Measurements from ENCODE around the gene C11orf98. TPM values are rescaled to one million over a fixed set of nuclear protein-coding genes. Genes with fewer than 3 reads are reported as not detected.

Gene C11orf98
- total RNA-seq, 4 donors from 2014 or later = 32.7 to 48.0 (median 40.8) TPM

DNA sequence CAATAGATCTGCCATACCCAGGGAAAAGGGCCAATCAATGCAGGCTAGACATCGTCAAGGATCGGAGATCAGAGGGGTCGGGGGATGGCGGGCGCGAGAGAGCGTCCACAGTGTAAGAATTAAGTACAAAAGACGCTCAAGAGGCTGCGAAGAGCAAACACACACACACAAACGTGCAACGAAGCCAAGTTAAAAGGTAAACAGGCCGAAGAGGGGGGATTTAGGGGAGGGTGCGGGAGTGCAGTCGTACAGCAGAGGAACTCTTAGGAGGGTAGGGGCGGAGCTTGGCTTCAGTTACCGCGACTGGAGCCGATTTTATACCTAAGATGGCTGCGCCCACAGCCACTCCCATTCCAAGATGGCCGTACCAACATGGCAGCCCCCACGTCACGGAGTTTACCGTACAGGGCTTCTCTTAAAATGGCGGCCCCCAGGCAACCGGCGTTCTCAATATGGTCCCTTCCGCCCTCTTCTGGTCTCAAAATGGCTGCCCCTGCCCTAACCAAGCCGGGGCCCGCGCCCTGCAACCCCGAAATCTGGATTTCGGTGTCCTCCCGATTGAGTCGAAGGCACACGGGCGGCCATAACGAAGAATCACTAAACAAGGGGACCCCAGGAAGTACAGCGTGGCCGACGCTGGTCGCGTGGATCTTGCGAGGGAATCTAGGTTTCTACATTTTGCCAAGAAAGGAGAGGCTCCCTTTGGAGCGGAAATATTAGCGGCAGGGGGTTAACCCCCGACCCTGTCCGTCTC lies 44.4 kb upstream of the C11orf98 start:
- peak; percentile 97 to 98 for DNase-seq (ENCODE audit: low spot score in 2 of 2)
- peak overlapping the region; percentile 71 to 95 (median 92) for H3K27ac ChIP-seq
- WGBS, 2 donors = 1 to 2% methylated on average over 38 to 47 of the region's 47 CpGs
- peaks cover 0 to 49% (median 31%) of the 10 kb centered on the region in 4 donors for H3K4me1 ChIP-seq
- TF ChIP-seq CTCF (IDR thresholded peaks at IDR 0.05) (peak in 4 of 5 experiments; percentile 3 to 56 (median 18)), POLR2A (IDR thresholded peaks at IDR 0.05) (peak; percentile 33 to 70), EP300 (IDR thresholded peaks at IDR 0.05) (peak; percentile 79 to 87)
- H3K9me3 ChIP-seq = no peaks in the 10 kb centered on the region
- H3K27me3 ChIP-seq = no peaks in the 10 kb centered on the region
- peaks cover 0 to 41% (median 4%) of the 10 kb centered on the region in 3 donors for H3K36me3 ChIP-seq
- H3K4me3 ChIP-seq = peak overlapping the region; percentile 25 to 70 (median 58)

DNA sequence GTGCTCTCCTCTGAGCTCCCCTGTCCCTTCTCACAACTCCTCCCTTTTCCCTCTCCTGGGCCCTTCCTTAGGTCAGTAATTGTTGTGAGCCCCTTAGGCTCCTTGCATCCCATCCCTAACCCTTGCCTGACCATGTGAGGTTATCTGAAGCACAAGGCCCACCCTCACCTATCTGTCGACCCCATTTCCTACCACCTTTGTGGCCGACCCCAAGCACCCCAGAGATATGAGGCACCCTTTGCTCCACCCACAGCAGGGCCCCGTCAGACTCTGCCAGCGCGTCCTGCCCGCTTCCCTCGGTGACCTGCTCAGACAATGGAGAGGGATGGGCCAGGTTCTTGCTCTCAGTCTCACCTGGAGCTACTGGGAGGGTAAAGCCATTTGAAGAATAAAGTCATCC lies 43.8 kb upstream of the C11orf98 start:
- H3K9me3 ChIP-seq = no peaks in the 10 kb centered on the region
- DNase-seq (ENCODE audit: low spot score in 2 of 2) = no peak
- peaks cover 0 to 49% (median 31%) of the 10 kb centered on the region in 4 donors for H3K4me1 ChIP-seq
- H3K27ac ChIP-seq = peak overlapping the region; percentile 71 to 95 (median 92)
- WGBS, 2 donors = 2 to 4% methylated on average over 7 of the region's 7 CpGs
- TF ChIP-seq CTCF (IDR thresholded peaks at IDR 0.05) (no peak), EP300 (IDR thresholded peaks at IDR 0.05) (no peak), POLR2A (IDR thresholded peaks at IDR 0.05) (no peak)
- H3K4me3 ChIP-seq = peak overlapping the region; percentile 25 to 70 (median 58)
- H3K27me3 ChIP-seq = no peaks in the 10 kb centered on the region
- H3K36me3 ChIP-seq = peaks cover 0 to 35% (median 0%) of the 10 kb centered on the region in 3 donors

- H3K27ac ChIP-seq = peak overlapping the region; percentile 71 to 95 (median 92)
- peaks cover 0 to 49% (median 31%) of the 10 kb centered on the region in 4 donors for H3K4me1 ChIP-seq
- WGBS, 2 donors = 71 to 79% methylated on average over 5 of the region's 5 CpGs
These were observed 43.4 kb upstream of the C11orf98 start for GRCh38 chr11:62708392-62708791.

DNA sequence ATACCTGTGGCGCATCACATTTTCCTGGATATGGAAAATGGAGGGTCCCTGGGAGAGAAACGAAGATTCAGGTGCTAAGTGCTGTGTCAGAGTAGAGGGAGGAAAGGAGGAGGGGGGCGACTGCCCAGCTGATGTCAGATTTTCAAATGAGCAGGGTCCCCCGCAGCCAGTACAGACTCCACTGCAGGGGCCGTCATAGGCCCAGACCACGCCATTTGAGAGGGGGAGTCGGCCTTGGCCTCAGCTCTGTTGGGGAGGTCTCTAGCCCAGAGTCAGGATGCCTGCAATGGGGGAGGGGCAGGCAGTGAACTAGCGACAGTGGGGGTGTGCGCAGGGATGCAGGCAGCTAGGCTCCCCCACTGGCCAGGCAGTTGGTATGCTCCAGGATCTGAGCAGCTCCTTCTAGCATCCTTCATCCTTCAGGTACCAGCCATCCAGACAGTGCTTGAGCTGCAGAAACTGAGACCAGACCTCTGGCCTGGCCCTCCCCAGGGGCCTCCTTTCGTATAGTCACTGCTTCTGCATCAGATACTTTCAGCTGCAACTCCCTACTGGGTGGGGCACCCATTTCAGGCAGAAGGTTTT lies 42.4 kb upstream of the C11orf98 start, which contains the start of the genes BSCL2 and GNG3:
BSCL2 (minus strand) TSS at position 148 of the 585 bp plus-strand sequence. CDS start 229 bp downstream, outside the sequence.
GNG3 (plus strand) TSS at position 400 of the 585 bp plus-strand sequence. CDS start 620 bp downstream, outside the sequence.
- Histone ChIP-seq H3K4me1 (peaks cover 0 to 49% (median 31%) of the 10 kb centered on the region in 4 donors), H3K36me3 (peaks cover 0 to 27% (median 0%) of the 10 kb centered on the region in 3 donors), H3K9me3 (no peaks in the 10 kb centered on the region), H3K4me3 (peak within 1 kb of the TSS; percentile 66 to 86 (median 78)), H3K27ac (peak within 1 kb of the TSS; percentile 71 to 95 (median 92)), H3K27me3 (no peaks in the 10 kb centered on the region)
- WGBS, 2 donors = 78% methylated on average over 8 to 9 of the region's 10 CpGs
- TF ChIP-seq POLR2A (IDR thresholded peaks at IDR 0.05) (no peak), CTCF (IDR thresholded peaks at IDR 0.05) (no peak), EP300 (IDR thresholded peaks at IDR 0.05) (no peak)
- no peak for DNase-seq (ENCODE audit: low spot score in 2 of 2)

More at GRCh38 chr11:62708392-62708791, 43.4 kb upstream of the C11orf98 start:
- Histone ChIP-seq H3K36me3 (peaks cover 0 to 31% (median 0%) of the 10 kb centered on the region in 3 donors), H3K27me3 (no peaks in the 10 kb centered on the region), H3K9me3 (no peaks in the 10 kb centered on the region), H3K4me3 (peak overlapping the region in 2 of 4 donors; percentile 50 to 70)
- TF ChIP-seq CTCF (IDR thresholded peaks at IDR 0.05) = no peak
- TF ChIP-seq EP300 (IDR thresholded peaks at IDR 0.05) = no peak
- no peak for DNase-seq (ENCODE audit: low spot score in 2 of 2)
